Measurements from ENCODE around the gene SMAD5. TPM values are rescaled to one million over a fixed set of nuclear protein-coding genes. Genes with fewer than 3 reads are reported as not detected.

Gene SMAD5
- total RNA-seq (2013), result 21.8 TPM
- polyA plus RNA-seq (10 to 100 TPM in 2 of 3 donors, 1 to 10 TPM in 1; 7.9 to 19.2 (median 17.3) TPM), polyA minus RNA-seq (5.3 and 8.1 TPM in 2 replicates), total RNA-seq (13.0 to 47.6 (median 22.7) reads per million in 11 experiments)

DNA sequence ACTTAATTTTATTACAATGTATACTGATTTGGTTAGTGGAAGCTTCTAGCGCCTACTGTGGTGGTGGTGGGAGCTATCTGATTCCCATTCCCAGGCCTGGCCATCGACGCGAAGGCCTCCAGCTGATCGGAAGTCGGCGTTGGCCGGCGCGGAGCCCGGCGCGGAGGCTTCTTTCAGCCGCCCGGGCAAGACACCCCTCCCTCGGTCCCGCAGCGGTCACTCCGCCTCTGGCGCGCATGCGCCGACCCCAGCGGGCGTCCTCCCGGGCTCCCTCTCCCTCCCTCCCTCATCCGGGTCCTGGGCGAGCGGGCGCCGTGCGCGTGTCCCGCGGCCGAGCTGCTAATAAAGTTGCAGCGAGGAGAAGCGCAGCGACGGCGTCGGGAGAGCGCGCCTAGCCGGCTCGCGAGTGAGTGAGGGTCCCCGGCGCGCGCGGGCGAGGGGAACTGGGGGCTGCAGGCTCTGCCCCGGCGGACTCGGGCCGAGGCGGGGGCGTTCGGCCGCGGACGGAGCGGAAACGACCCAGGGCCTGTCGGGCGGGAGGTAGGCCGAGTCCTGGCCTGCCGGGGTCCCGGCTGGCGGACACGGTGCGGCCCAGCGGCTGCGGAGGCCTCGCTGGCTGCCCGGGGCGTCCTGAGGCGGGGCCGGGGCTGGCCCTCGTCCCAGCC is at the start of gene SMAD5:
SMAD5 (plus strand) TSS at position 289 of the 665 bp plus-strand sequence. CDS start 20,916 bp downstream, outside the sequence.
- peak within 1 kb of the TSS; percentile 90 for H3K4me2 ChIP-seq (replicated peaks; ENCODE audit: extremely low read depth, low read length, poor library complexity, severe bottlenecking)
- no peaks in the 10 kb centered on the region for H3K36me3 Mint-ChIP-seq
- TF ChIP-seq, protein P1, sequence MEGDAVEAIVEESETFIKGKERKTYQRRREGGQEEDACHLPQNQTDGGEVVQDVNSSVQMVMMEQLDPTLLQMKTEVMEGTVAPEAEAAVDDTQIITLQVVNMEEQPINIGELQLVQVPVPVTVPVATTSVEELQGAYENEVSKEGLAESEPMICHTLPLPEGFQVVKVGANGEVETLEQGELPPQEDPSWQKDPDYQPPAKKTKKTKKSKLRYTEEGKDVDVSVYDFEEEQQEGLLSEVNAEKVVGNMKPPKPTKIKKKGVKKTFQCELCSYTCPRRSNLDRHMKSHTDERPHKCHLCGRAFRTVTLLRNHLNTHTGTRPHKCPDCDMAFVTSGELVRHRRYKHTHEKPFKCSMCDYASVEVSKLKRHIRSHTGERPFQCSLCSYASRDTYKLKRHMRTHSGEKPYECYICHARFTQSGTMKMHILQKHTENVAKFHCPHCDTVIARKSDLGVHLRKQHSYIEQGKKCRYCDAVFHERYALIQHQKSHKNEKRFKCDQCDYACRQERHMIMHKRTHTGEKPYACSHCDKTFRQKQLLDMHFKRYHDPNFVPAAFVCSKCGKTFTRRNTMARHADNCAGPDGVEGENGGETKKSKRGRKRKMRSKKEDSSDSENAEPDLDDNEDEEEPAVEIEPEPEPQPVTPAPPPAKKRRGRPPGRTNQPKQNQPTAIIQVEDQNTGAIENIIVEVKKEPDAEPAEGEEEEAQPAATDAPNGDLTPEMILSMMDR (IDR thresholded peaks at IDR 0.05), result no peak
- peak within 1 kb of the TSS; percentile 74 to 100 (median 91) for H3K4me3 ChIP-seq (replicated peaks in 1 of 3; ENCODE audit: low read depth in 2 of 3, low read length in 3 of 3)
- H4K20me1 ChIP-seq (ENCODE audit: insufficient read depth, low read length), result peaks cover 37% of the 10 kb centered on the region
- peak within 1 kb of the TSS; percentile 93 to 98 for H3K4me3 Mint-ChIP-seq
- H3K27me3 ChIP-seq (ENCODE audit: control insufficient read depth in 2 of 2, insufficient read depth in 2 of 2, low read length in 2 of 2), result peaks cover 9 to 28% of the 10 kb centered on the region in 2 donors
- H3K36me3 ChIP-seq (replicated peaks in 1 of 2; ENCODE audit: control insufficient read depth in 1 of 2, insufficient read depth in 2 of 2, low read length in 2 of 2), result no peaks in the 10 kb centered on the region
- intact Hi-C loops (cut with micrococcal nuclease), result no loop called here
- peak within 1 kb of the TSS; percentile 95 for H3K9ac ChIP-seq (ENCODE audit: insufficient read depth, low read length, poor library complexity, severe bottlenecking)
- under 1% methylated on average over 76 of the region's 81 CpGs for WGBS (ENCODE audit: insufficient coverage)
- H3K79me2 ChIP-seq (ENCODE audit: insufficient read depth, low read length), result peaks cover 49% of the 10 kb centered on the region
- no peaks in the 10 kb centered on the region for H3K9me3 ChIP-seq (replicated peaks in 1 of 2; ENCODE audit: control insufficient read depth in 1 of 2, insufficient read depth in 1 of 2, low read length in 2 of 2)
- H3K27me3 Mint-ChIP-seq (ENCODE audit: low read depth in 3 of 3), result peaks cover 7 to 24% (median 13%) of the 10 kb centered on the region in 3 donors
- peaks cover 9 to 22% of the 10 kb centered on the region in 2 donors for H3K4me1 ChIP-seq (ENCODE audit: control insufficient read depth in 1 of 2, insufficient read depth in 2 of 2, low read length in 2 of 2)
- H2AFZ ChIP-seq (ENCODE audit: insufficient read depth, low read depth, low read length, poor library complexity, severe bottlenecking), result peak within 1 kb of the TSS; percentile 81
- H3K27ac ChIP-seq (ENCODE audit: low read depth in 1 of 2, low read length in 2 of 2), result peak within 1 kb of the TSS; percentile 28 to 80
- H3K4me1 Mint-ChIP-seq, result peaks cover 29% of the 10 kb centered on the region
- peak within 1 kb of the TSS; percentile 55 to 87 (median 81) for H3K27ac Mint-ChIP-seq
- DNase-seq, result peak; percentile 92 to 94 (median 92)
- peaks cover 0 to 2% (median 0%) of the 10 kb centered on the region in 7 donors for H3K9me3 Mint-ChIP-seq

DNA sequence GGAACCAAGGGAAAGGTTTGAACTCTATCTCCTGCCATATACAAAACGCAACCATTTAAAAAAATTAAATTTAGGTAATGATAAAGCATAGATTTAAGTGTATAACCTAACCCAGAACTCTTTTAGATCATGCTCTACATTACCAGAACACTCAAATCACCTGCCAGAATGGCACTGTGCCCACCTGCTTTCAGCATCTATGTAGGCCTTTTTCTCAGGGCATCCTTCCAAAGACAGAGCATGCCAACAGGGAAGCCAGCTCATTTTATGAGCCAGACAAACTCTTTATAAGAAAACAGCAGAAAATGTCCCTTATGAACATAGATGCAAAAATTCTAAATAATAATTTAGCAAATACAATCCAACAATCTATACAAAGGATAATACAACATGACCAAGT is 47.9 kb upstream of the SMAD5 start:
- Histone ChIP-seq H3K79me2 (ENCODE audit: insufficient read depth, low read length) (no peaks in the 10 kb centered on the region), H3K4me3 (replicated peaks in 1 of 3; ENCODE audit: low read depth in 2 of 3, low read length in 3 of 3) (no peak overlapping the region), H3K9me3 (replicated peaks in 1 of 2; ENCODE audit: control insufficient read depth in 1 of 2, insufficient read depth in 1 of 2, low read length in 2 of 2) (no peaks in the 10 kb centered on the region), H3K4me2 (replicated peaks; ENCODE audit: extremely low read depth, low read length, poor library complexity, severe bottlenecking) (no peak overlapping the region), H2AFZ (ENCODE audit: insufficient read depth, low read depth, low read length, poor library complexity, severe bottlenecking) (no peak overlapping the region), H3K27ac (ENCODE audit: low read depth in 1 of 2, low read length in 2 of 2) (no peak overlapping the region), H3K4me1 (ENCODE audit: control insufficient read depth in 1 of 2, insufficient read depth in 2 of 2, low read length in 2 of 2) (peaks cover 10 to 14% of the 10 kb centered on the region in 2 donors), H3K9ac (ENCODE audit: insufficient read depth, low read length, poor library complexity, severe bottlenecking) (no peak overlapping the region), H4K20me1 (ENCODE audit: insufficient read depth, low read length) (no peaks in the 10 kb centered on the region), H3K36me3 (replicated peaks in 1 of 2; ENCODE audit: control insufficient read depth in 1 of 2, insufficient read depth in 2 of 2, low read length in 2 of 2) (no peaks in the 10 kb centered on the region), H3K27me3 (ENCODE audit: control insufficient read depth in 2 of 2, insufficient read depth in 2 of 2, low read length in 2 of 2) (peaks cover 10 to 30% of the 10 kb centered on the region in 2 donors)
- H3K27ac Mint-ChIP-seq, result no peak overlapping the region
- no CpG with 5 or more reads among the region's 1 CpG for WGBS (ENCODE audit: insufficient coverage)
- peaks cover 10 to 26% (median 10%) of the 10 kb centered on the region in 3 donors for H3K27me3 Mint-ChIP-seq (ENCODE audit: low read depth in 3 of 3)
- TF ChIP-seq, protein P1 (IDR thresholded peaks at IDR 0.05), result no peak
- peaks cover 9% of the 10 kb centered on the region for H3K4me1 Mint-ChIP-seq
- no peak for DNase-seq
- peaks cover 0 to 5% (median 0%) of the 10 kb centered on the region in 7 donors for H3K9me3 Mint-ChIP-seq
- H3K36me3 Mint-ChIP-seq, result no peaks in the 10 kb centered on the region
- no peak overlapping the region for H3K4me3 Mint-ChIP-seq
- intact Hi-C loops (cut with micrococcal nuclease), result loop anchor here (5.0 to 10.0 kb wide), 4 partner anchors 107 to 197 kb away; no protein-coding TSS in a partner anchor

All from CD14-positive monocyte (primary cell).